NB4 (cell line): ENCODE data around the gene CHST11.

Experiments used
- DNase-seq: peaks from one replicate; pipeline ENCODE4 v3.0.0; 2010; ENCODE audit warnings: low read depth
- H3K4me3 ChIP-seq: one replicate; pipeline ENCODE4 v1.5.1; 2011; ENCODE audit warnings: mild to moderate bottlenecking, low read depth, low read length, moderate library complexity
- CTCF ChIP-seq: IDR thresholded peaks from one replicate; pipeline ENCODE4 v1.5.1; 2012; ENCODE audit warnings: low read depth, low read length
- MAX ChIP-seq: IDR thresholded peaks from 2 replicates; pipeline ENCODE4 v1.6.1; 2011; ENCODE audit warnings: low read depth, low read length
- MYC ChIP-seq: IDR thresholded peaks from 2 replicates; pipeline ENCODE4 v1.6.1; 2011; ENCODE audit warnings: low read depth, low read length
- POLR2A ChIP-seq: IDR thresholded peaks from 2 replicates; pipeline ENCODE4 v1.6.1; 2011; ENCODE audit warnings: mild to moderate bottlenecking; ENCODE audit not compliant: insufficient read length; ENCODE audit errors: extremely low read depth

Gene CHST11

GRCh38 chr12:104547235-104547634 lies 90.5 kb downstream of the CHST11 start:
- TF ChIP-seq CTCF (no peak), POLR2A (no peak), MYC (no peak), MAX (no peak)
- DNase-seq, result no peak
- no peak overlapping the region for H3K4me3 ChIP-seq

GRCh38 chr12:104549815-104550480 lies 93.2 kb downstream of the CHST11 start:
- TF ChIP-seq MYC (no peak), POLR2A (no peak)
- no peak for DNase-seq
- H3K4me3 ChIP-seq, result no peak overlapping the region

- no peak overlapping the region for H3K4me3 ChIP-seq
- TF ChIP-seq CTCF (no peak), MYC (no peak), POLR2A (no peak)
- DNase-seq, result no peak
Measured at GRCh38 chr12:104551313-104551931, 94.7 kb downstream of the CHST11 start.

GRCh38 chr12:104553421-104553820 lies 96.7 kb downstream of the CHST11 start:
- no peak for DNase-seq
- no peak overlapping the region for H3K4me3 ChIP-seq
- TF ChIP-seq MAX (no peak), POLR2A (no peak)

GRCh38 chr12:104555648-104556047 lies 98.9 kb downstream of the CHST11 start:
- H3K4me3 ChIP-seq, result no peak overlapping the region
- TF ChIP-seq MAX (no peak), POLR2A (no peak), CTCF (no peak), MYC (no peak)
- no peak for DNase-seq

- no peak overlapping the region for H3K4me3 ChIP-seq
- TF ChIP-seq MYC (no peak), POLR2A (no peak), MAX (no peak), CTCF (no peak)
- DNase-seq, result no peak
Measured at GRCh38 chr12:104557488-104558195, 100.9 kb downstream of the CHST11 start.

- no peak overlapping the region for H3K4me3 ChIP-seq
- no peak for DNase-seq
- TF ChIP-seq POLR2A (no peak), MYC (no peak), MAX (no peak)
Measured at GRCh38 chr12:104560881-104561280, 104.1 kb downstream of the CHST11 start.
